ENCODE data around the gene LCLAT1.
"Not testable (repeated sequence)": the region's sequence is repeated elsewhere in the genome, so short reads cannot be mapped to it uniquely, and the experiment has no call there.

GRCh38 chr2:30614227-30614626 lies 167.2 kb downstream of the LCLAT1 start:
- TF ChIP-seq, protein P1, sequence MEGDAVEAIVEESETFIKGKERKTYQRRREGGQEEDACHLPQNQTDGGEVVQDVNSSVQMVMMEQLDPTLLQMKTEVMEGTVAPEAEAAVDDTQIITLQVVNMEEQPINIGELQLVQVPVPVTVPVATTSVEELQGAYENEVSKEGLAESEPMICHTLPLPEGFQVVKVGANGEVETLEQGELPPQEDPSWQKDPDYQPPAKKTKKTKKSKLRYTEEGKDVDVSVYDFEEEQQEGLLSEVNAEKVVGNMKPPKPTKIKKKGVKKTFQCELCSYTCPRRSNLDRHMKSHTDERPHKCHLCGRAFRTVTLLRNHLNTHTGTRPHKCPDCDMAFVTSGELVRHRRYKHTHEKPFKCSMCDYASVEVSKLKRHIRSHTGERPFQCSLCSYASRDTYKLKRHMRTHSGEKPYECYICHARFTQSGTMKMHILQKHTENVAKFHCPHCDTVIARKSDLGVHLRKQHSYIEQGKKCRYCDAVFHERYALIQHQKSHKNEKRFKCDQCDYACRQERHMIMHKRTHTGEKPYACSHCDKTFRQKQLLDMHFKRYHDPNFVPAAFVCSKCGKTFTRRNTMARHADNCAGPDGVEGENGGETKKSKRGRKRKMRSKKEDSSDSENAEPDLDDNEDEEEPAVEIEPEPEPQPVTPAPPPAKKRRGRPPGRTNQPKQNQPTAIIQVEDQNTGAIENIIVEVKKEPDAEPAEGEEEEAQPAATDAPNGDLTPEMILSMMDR (IDR thresholded peaks at IDR 0.05) = not testable (repeated sequence)
- not testable (repeated sequence) for TF ChIP-seq POLR2AphosphoS5 (IDR thresholded peaks at IDR 0.05; ENCODE audit: low read depth, low read length); REST (IDR thresholded peaks at IDR 0.05; ENCODE audit: insufficient read depth in 1 of 2, low read depth in 2 of 2, low read length in 1 of 2); SIN3A (IDR thresholded peaks at IDR 0.05; ENCODE audit: borderline replicate concordance, insufficient read depth, low read depth, low read length)
